Osteoblast (primary cell): ENCODE measurements around the gene TMEFF1. TPM values are rescaled to one million over a fixed set of nuclear protein-coding genes. Genes with fewer than 3 reads are reported as not detected.

Experiments
- DNase-seq: peaks from one replicate; pipeline ENCODE4 v3.0.0; 2011; ENCODE audit warnings: low spot score, mixed read lengths; ENCODE audit not compliant: insufficient read length; ENCODE audit errors: missing footprints
- H2AFZ ChIP-seq: 2 replicates; pipeline ENCODE4 v1.6.0; 2011; ENCODE audit warnings: mild to moderate bottlenecking, low read length
- H3K27ac ChIP-seq: 2 replicates; pipeline ENCODE4 v1.5.1; 2011; ENCODE audit warnings: mild to moderate bottlenecking, low read depth, low read length, moderate library complexity
- H3K27me3 ChIP-seq: 2 replicates; pipeline ENCODE4 v1.6.0; 2012; ENCODE audit warnings: mild to moderate bottlenecking, control low read depth, inconsistent platforms, low read length, moderate library complexity; ENCODE audit not compliant: insufficient read depth
- H3K36me3 ChIP-seq: 2 replicates; pipeline ENCODE4 v1.5.1; 2011; ENCODE audit warnings: mild to moderate bottlenecking, low read length, control low read depth, moderate library complexity; ENCODE audit not compliant: insufficient read depth
- H3K4me1 ChIP-seq: 2 replicates; pipeline ENCODE4 v1.5.1; 2011; ENCODE audit warnings: mild to moderate bottlenecking, low read length, control low read depth, moderate library complexity; ENCODE audit not compliant: insufficient read depth
- H3K4me2 ChIP-seq: 2 replicates; pipeline ENCODE4 v1.6.0; 2011; ENCODE audit warnings: mild to moderate bottlenecking, low read length; ENCODE audit not compliant: insufficient read depth
- H3K4me3 ChIP-seq: fragments of 200-600 bp; sonication (generic); 3 replicates; pipeline ENCODE4 v1.5.1; 2012; ENCODE audit warnings: mild to moderate bottlenecking, low read length, inconsistent platforms; ENCODE audit not compliant: insufficient read depth
- H3K79me2 ChIP-seq: 2 replicates; pipeline ENCODE4 v1.6.0; 2012; ENCODE audit warnings: mild to moderate bottlenecking, low read length, control low read depth, inconsistent platforms; ENCODE audit not compliant: insufficient read depth
- H3K9me3 ChIP-seq: 2 replicates; pipeline ENCODE4 v1.5.1; 2011; ENCODE audit warnings: low read depth, low read length, control low read depth
- H4K20me1 ChIP-seq: 2 replicates; pipeline ENCODE4 v1.6.0; 2012; ENCODE audit warnings: mild to moderate bottlenecking, low read length, control low read depth; ENCODE audit not compliant: insufficient read depth
- CTCF ChIP-seq: IDR thresholded peaks from 2 replicates; pipeline ENCODE4 v1.5.1; 2011; ENCODE audit warnings: mild to moderate bottlenecking, low read depth, low read length, moderate library complexity; ENCODE audit errors: extremely low read depth
- total RNA-seq: library from RNA; depleted of rRNA; stranded (reverse); fragments of >200 nt; gene quantifications from 2 replicates; pipeline ENCODE4 v1.2.3, GENCODE V29; 2012

Gene TMEFF1
- total RNA-seq, 1 donor, result 0.72 TPM

- Histone ChIP-seq H3K27me3 (no peaks in the 10 kb centered on the region), H3K9me3 (no peaks in the 10 kb centered on the region), H3K4me2 (no peak overlapping the region), H3K79me2 (no peaks in the 10 kb centered on the region), H3K36me3 (no peaks in the 10 kb centered on the region), H3K4me1 (peaks cover 16% of the 10 kb centered on the region), H3K4me3 (no peak overlapping the region), H3K27ac (no peak overlapping the region), H2AFZ (peak overlapping the region; percentile 59), H4K20me1 (no peaks in the 10 kb centered on the region)
- TF ChIP-seq CTCF, result no peak
- DNase-seq, result no peak
Observed at GRCh38 chr9:100587375-100587774, 114.4 kb downstream of the TMEFF1 start.

GRCh38 chr9:100589582-100589981, 116.6 kb downstream of the TMEFF1 start:
- H4K20me1 ChIP-seq, result no peaks in the 10 kb centered on the region
- H3K4me2 ChIP-seq, result peak overlapping the region; percentile 6
- no peaks in the 10 kb centered on the region for H3K9me3 ChIP-seq
- H3K36me3 ChIP-seq, result no peaks in the 10 kb centered on the region
- peak; percentile 67 for DNase-seq
- H3K27ac ChIP-seq, result peak overlapping the region; percentile 7
- H3K79me2 ChIP-seq, result no peaks in the 10 kb centered on the region
- no peak for TF ChIP-seq CTCF
- H3K4me1 ChIP-seq, result peaks cover 16% of the 10 kb centered on the region
- H2AFZ ChIP-seq, result no peak overlapping the region
- no peak overlapping the region for H3K4me3 ChIP-seq
- H3K27me3 ChIP-seq, result no peaks in the 10 kb centered on the region

GRCh38 chr9:100590481-100590880, 117.5 kb downstream of the TMEFF1 start:
- H2AFZ ChIP-seq, result no peak overlapping the region
- no peaks in the 10 kb centered on the region for H3K27me3 ChIP-seq
- peaks cover 16% of the 10 kb centered on the region for H3K4me1 ChIP-seq
- peak; percentile 75 for DNase-seq
- H3K27ac ChIP-seq, result peak overlapping the region; percentile 7
- TF ChIP-seq CTCF, result no peak
- peak overlapping the region; percentile 6 for H3K4me2 ChIP-seq
- H3K4me3 ChIP-seq, result no peak overlapping the region
- H3K36me3 ChIP-seq, result no peaks in the 10 kb centered on the region
- H3K9me3 ChIP-seq, result no peaks in the 10 kb centered on the region
- no peaks in the 10 kb centered on the region for H4K20me1 ChIP-seq
- no peaks in the 10 kb centered on the region for H3K79me2 ChIP-seq

- no peaks in the 10 kb centered on the region for H3K27me3 ChIP-seq
- no peak for DNase-seq
- H4K20me1 ChIP-seq, result no peaks in the 10 kb centered on the region
- TF ChIP-seq CTCF, result no peak
- peaks cover 16% of the 10 kb centered on the region for H3K4me1 ChIP-seq
- no peak overlapping the region for H3K4me3 ChIP-seq
- no peak overlapping the region for H3K27ac ChIP-seq
- no peaks in the 10 kb centered on the region for H3K9me3 ChIP-seq
- no peak overlapping the region for H2AFZ ChIP-seq
- H3K36me3 ChIP-seq, result no peaks in the 10 kb centered on the region
- no peaks in the 10 kb centered on the region for H3K79me2 ChIP-seq
- H3K4me2 ChIP-seq, result no peak overlapping the region
Observed at GRCh38 chr9:100591139-100591538, 118.2 kb downstream of the TMEFF1 start.
